Cardiac atrium fibroblast (primary cell): ENCODE measurements around the gene IL1F10. TPM values are rescaled to one million over a fixed set of nuclear protein-coding genes. Genes with fewer than 3 reads are reported as not detected.

Experiments
- total RNA-seq: library from RNA; depleted of rRNA; stranded (reverse); fragments of >200 nt; gene quantifications from 2 replicates; pipeline ENCODE4 v1.2.3, GENCODE V29; 2015

IL1F10 gene, protein sequence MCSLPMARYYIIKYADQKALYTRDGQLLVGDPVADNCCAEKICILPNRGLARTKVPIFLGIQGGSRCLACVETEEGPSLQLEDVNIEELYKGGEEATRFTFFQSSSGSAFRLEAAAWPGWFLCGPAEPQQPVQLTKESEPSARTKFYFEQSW
- total RNA-seq: not detected in 2 replicates

GRCh38 chr2:113067681-113068080, at the start of gene IL1F10:
TSS of gene IL1F10 (plus strand) at chr2:113067970. CDS start at chr2:113072739, 4,769 bp downstream.

DNA sequence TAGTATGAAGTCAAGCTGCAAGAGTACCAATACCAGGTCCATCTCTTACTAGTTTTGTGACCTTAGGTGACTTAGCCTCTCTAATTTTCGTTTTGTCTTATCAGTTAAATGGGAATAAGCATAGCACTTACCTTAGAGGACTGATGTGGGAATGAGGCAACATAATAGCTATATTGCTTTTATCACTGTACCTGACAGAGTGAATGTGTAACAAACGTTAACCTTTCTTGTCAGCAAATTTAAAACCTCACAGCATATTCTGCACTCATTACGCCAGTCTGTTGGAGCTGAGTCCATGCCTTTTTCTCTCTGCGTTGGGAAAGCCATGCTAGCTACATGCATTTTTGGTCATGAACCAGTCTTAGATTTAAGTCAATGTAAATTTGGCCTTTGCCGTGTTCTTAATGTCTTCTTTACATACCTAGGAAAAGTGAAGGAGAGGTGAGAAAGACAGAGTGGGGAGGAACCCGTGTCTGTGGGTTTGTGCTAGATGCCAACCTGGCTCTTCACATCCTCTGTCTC, 15.3 kb upstream of the IL1F10 start, which contains the start of gene IL36B:
TSS of gene IL36B (minus strand) at position 472 of the 522 bp plus-strand sequence.

DNA sequence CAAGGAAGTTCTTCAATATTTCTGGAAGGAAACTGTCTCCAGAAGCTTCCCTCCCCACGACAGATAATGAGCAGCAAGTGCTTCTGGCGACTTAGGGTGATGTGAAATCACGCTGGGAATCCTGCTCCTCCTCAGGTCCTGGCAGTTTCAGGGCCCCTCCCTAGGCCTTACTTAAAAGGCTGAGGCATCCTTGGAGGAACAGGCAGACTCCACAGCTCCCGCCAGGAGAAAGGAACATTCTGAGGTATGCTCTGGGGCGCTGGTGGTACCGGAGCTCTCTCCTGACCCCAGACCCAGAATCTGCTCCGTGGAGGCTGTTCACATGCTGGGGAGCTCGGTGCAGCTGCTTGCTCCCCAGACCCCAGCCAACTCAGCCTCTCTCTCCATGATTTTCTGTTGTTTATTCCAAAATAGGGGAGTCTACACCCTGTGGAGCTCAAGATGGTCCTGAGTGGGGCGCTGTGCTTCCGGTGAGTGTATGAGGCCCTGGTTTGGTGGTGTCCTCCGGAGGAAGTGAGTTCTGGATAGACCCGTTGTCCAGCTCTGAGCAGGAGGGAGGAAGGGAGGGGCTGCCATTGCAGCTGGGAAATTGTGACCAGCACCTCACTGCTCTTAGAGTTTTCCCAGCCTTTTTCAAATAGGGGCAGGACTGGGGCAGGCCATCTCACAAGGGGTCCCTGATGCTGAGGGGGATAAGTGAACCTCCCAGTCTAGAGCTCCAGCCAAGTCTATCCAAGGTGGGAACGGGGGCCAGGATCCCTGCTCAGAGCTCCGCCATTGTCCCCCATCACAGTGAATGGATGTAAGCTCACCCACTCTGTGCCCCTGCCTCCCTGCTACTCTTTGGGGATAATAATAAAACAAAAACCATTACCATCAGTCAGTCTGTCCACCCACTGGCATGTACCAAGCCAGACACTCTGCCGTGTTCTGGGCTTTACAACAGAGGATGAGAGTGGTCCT, 8.5 kb upstream of the IL1F10 start, which contains the start of gene IL36RN:
TSS of gene IL36RN (plus strand) at position 201 of the 963 bp plus-strand sequence. CDS start at position 442, 241 bp downstream.

Other genes starting within 250 kb of the IL1F10 start
- 0.72 and 8.4 TPM in 2 replicates for gene IL1B, start 231.2 kb upstream of the IL1F10 start, total RNA-seq
- not detected in 2 replicates for gene IL37, start 156.8 kb upstream of the IL1F10 start, total RNA-seq
- not detected in 2 replicates for gene IL36G, start 90.0 kb upstream of the IL1F10 start, total RNA-seq
- not detected in 2 replicates for gene IL36A, start 62.5 kb upstream of the IL1F10 start, total RNA-seq
- not detected in 2 replicates for gene IL36B, start 15.1 kb upstream of the IL1F10 start, total RNA-seq
- gene IL36RN, start 8.8 kb upstream of the IL1F10 start, total RNA-seq: not detected in 2 replicates
- gene IL1RN, start 59.6 kb downstream of the IL1F10 start, total RNA-seq: not detected in 2 replicates
- 0.16 and 0.18 TPM in 2 replicates for gene PSD4, start 106.0 kb downstream of the IL1F10 start, total RNA-seq
- gene PAX8, start 211.0 kb downstream of the IL1F10 start, total RNA-seq: under 0.01 TPM in 1 of 2 replicates, not detected in the other